Activated CD8-positive, alpha-beta memory T cell treated with anti-CD3 and anti-CD28 coated beads for 36 hours (primary cell): ENCODE measurements around the gene NEK8. TPM values are rescaled to one million over a fixed set of nuclear protein-coding genes. Genes with fewer than 3 reads are reported as not detected.
"Not testable (repeated sequence)": the region's sequence is repeated elsewhere in the genome, so short reads cannot be mapped to it uniquely, and the experiment has no call there.

Source experiments
- CTCF ChIA-PET: fragments of 350-600 bp; sonication (Branson Sonifier 250); formaldehyde crosslinking; loops from one replicate; lab custom pipeline; 2021; ENCODE audit warnings: antibody characterized with exemption; lab: Charles Lee
- POLR2A ChIA-PET: fragments of 350-600 bp; sonication (Branson Sonifier 250); formaldehyde crosslinking; loops from one replicate; lab custom pipeline; 2021; ENCODE audit warnings: antibody characterized with exemption; lab: Charles Lee
- total RNA-seq, 2 experiments: library from RNA; stranded (reverse); gene quantifications; one replicate each; pipeline ENCODE4 v1.2.3, GENCODE V29; 2021

NEK8 gene
- total RNA-seq, 2 experiments from 2014 or later: 6.0 to 6.8 TPM

GRCh38 chr17:28777178-28777577, 48.6 kb downstream of the NEK8 start:
- ChIA-PET CTCF (no interaction called here), POLR2A (interaction anchor here (0.7 kb wide), 1 partner anchor 48 kb away, joined by 4 read pairs; no protein-coding TSS in a partner anchor)

DNA sequence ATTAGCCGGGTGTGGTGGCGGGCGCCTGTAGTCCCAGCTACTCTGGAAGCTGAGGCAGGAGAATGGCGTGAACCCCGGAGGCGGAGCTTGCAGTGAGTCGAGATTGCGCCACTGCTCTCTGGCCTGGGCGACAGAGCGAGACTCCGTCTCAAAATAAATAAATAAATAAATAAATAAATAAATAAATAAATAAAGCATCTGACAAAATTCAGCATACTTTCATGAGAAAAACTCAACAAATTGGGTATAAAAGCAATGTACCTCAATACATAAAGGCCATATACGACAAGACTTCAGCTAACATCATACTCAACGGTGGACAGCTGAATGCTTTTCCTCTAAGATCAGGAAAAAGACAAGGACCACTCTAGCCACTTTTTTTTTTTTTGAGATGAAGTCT, 51.0 kb downstream of the NEK8 start:
- CTCF ChIA-PET, POLR2A ChIA-PET: not testable (repeated sequence)

GRCh38 chr17:28783161-28783560, 54.6 kb downstream of the NEK8 start:
- POLR2A ChIA-PET: no interaction called here

DNA sequence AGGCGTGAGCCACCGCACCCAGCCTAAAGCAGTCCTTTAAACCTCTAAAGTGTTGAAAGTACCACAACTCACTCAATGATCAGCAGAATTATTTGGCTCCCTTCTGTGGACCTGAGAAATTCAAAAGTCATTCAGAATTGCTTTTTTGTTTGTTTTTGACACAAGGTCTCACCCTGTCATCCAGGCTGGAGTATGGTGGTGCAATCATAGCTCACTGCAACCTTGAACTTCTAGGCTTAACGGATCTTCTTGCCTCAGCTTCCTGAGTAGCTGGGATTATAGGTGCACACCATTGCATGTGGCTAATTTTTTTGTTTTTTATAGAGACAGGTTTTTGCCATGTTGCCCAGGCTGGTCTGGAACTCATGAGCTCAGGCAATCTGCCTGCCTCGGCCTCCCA, 59.5 kb downstream of the NEK8 start:
- CTCF ChIA-PET: interaction anchor here (2.3 kb wide), 1 partner anchor 24 kb away, joined by 10 read pairs; no protein-coding TSS in a partner anchor
- POLR2A ChIA-PET: interaction anchor here (0.6 kb wide), 1 partner anchor 26 kb away, joined by 5 read pairs; no protein-coding TSS in a partner anchor

More at GRCh38 chr17:28783161-28783560, 54.6 kb downstream of the NEK8 start:
- CTCF ChIA-PET: interaction anchor here (1.4 kb wide), 1 partner anchor 20 kb away, joined by 5 read pairs; no protein-coding TSS in a partner anchor

Other genes starting within 250 kb of the NEK8 start
- not detected for gene FOXN1, start 222.4 kb upstream of the NEK8 start, total RNA-seq
- 10 to 100 TPM; 27.8 to 35.8 TPM for gene UNC119, start 176.2 kb upstream of the NEK8 start, total RNA-seq
- 10 to 100 TPM; 50.0 to 50.3 TPM for gene PIGS, start 157.3 kb upstream of the NEK8 start, total RNA-seq
- gene ALDOC, start 151.9 kb upstream of the NEK8 start, total RNA-seq: 10 to 100 TPM; 35.1 to 36.2 TPM
- gene SPAG5, start 129.8 kb upstream of the NEK8 start, total RNA-seq: 10 to 100 TPM; 94.4 to 95.4 TPM
- 10 to 100 TPM; 20.7 to 23.1 TPM for gene RSKR, start 114.6 kb upstream of the NEK8 start, total RNA-seq
- 100 to 1,000 TPM; 202 to 216 TPM for gene BLTP2, start 83.6 kb upstream of the NEK8 start, total RNA-seq
- 10 to 100 TPM; 44.7 to 47.1 TPM for gene SDF2, start 66.9 kb upstream of the NEK8 start, total RNA-seq
- gene SUPT6H, start 66.6 kb upstream of the NEK8 start, total RNA-seq: 10 to 100 TPM; 81.7 to 82.6 TPM
- 1 to 10 TPM; 3.9 to 4.8 TPM for gene PROCA1, start 16.9 kb upstream of the NEK8 start, total RNA-seq
- gene RAB34, start 10.9 kb upstream of the NEK8 start, total RNA-seq: 10 to 100 TPM in 1 of 2 experiments, 1 to 10 TPM in 1; 8.5 to 11.7 TPM
- gene RPL23A, start 8.8 kb upstream of the NEK8 start, total RNA-seq: 1,000 to 10,000 TPM; 2,504 to 2,566 TPM
- 10 to 100 TPM; 20.1 to 22.0 TPM for gene TLCD1, start 2.6 kb upstream of the NEK8 start, total RNA-seq
- gene TRAF4, start 15.2 kb downstream of the NEK8 start, total RNA-seq: 100 to 1,000 TPM; 158 to 159 TPM
- 10 to 100 TPM; 20.1 to 20.3 TPM for gene FAM222B, start 114.0 kb downstream of the NEK8 start, total RNA-seq
- 10 to 100 TPM; 72.3 to 76.4 TPM for gene ERAL1, start 126.2 kb downstream of the NEK8 start, total RNA-seq
- 10 to 100 TPM; 89.8 to 96.5 TPM for gene FLOT2, start 168.9 kb downstream of the NEK8 start, total RNA-seq
- gene DHRS13, start 174.3 kb downstream of the NEK8 start, total RNA-seq: 10 to 100 TPM; 33.6 to 34.3 TPM
- 10 to 100 TPM; 47.4 to 48.5 TPM for gene PHF12, start 222.7 kb downstream of the NEK8 start, total RNA-seq